GM21515 (cell line): ENCODE results near the gene CCL14.
"Not testable (repeated sequence)": the region's sequence is repeated elsewhere in the genome, so short reads cannot be mapped to it uniquely, and the experiment has no call there.

Experiments
- ATAC-seq: cut with Tn5 transposase; IDR thresholded peaks from one replicate; pipeline ENCODE4 v1.9.1; 2021; ENCODE audit not compliant: unreplicated experiment

Gene CCL14

DNA sequence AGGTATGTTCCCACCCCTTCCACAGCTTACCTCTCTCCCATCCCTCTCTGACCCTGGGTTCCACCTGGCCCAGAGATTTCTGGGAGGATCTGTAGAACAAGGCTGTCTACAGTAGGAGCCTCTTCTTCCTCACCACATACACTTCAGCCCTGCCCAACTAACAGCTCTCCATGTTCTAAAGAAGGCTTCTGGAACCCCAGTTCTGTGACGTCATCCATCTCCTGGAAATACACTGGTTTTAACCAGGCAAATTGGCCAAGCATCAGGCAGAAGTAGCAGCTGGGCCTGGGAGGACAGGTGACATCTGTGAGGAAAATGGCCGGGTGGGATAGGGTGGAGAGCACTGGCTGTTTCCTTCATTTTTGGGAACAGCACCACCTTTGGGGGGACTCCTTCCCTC, 43.0 kb downstream of the CCL14 start, which contains the start of gene LYZL6:
Gene LYZL6, minus strand, starts transcription at position 177 of the 400 bp plus-strand sequence. CDS start 4,357 bp downstream, outside the sequence.
- ATAC-seq, result no peak

DNA sequence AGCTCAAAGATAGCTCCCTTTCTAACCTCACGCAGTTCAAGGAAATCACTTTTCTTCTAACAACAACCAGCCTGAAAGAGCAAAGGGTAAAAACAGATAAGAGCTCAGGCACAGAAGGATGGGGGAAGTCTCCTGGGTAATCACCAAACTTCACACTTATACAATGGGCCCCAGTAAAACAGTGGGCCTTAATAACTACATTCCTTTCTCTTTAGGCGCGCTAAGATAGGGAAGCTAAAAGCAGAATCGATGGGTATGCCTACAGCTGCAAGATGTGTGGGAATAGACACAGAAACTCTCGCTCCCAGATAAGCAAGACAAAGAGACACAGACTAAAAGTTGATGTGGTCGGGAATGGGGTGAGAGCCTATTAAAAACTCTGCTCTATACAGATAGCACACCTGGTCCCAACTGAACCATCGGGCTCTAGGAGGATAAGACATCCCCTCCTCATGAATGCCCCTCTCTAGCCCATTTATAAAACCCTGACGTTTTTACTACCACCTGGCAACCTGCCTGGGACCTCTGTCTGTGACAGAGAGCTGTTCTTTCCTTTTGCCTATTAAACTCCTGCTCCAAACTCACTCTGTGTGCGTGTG, 43.8 kb downstream of the CCL14 start:
- no peak for ATAC-seq

DNA sequence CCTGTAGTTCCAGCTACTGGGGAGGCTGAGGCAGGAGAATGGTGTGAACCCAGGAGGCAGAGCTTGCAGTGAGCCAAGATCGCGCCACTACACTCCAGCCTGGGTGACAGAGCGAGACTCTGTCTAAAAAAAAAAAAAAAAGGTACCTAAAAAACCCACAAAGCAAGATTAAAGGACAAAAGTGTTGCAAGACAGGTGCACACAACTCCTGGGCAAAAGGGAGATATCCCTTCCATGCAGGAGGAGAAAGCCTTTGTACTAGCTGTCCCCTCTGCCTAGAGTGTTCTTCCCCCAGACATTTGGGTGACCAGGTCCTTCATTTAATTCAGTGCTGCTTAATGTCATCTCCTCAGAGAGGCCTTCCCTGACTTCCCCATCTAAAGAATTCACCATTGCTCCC, 48.0 kb downstream of the CCL14 start:
- not testable (repeated sequence) for ATAC-seq

DNA sequence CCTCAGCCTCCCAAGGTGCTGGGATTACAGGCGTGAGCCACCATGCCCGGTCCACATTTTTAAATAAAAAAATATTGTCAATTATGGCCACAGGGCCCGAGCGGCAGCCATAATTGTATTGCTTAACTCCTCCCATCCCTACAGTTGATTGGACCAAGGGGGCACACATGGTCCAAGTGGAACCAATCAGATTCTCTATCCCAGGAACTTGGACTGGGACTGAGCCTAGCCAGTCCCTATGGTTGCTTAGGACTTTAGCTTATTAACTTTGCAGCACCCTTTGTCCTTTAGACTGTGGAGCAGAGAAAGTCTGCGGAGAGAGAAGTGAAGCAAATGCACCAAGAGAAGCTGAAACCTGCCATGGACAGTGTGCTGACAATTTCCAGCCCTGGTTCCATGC, 50.5 kb downstream of the CCL14 start:
- no peak for ATAC-seq

DNA sequence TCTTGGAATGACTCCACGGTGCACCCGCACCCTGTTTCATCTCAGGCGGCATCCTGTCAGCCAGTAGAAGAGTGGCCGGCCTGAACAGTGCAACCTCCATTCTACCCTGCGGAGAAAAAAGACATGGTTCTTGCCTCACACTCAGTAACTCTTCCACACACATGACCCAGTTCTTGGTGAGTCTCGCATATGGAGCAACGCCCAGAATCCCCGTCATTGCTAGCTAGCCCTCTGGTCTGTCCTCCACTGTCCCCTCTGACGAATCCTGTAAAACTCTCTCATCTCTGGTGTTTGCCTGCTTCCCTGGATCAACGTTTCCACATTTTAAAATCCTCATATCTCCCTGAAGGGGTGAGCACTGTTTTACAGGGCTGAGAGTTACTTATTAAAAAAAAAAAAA, 51.8 kb downstream of the CCL14 start:
- ATAC-seq, result no peak
